Esophagus squamous epithelium (tissue), 4 donors: Measurements from ENCODE around the gene SLC27A6.

Experiments
- POLR2A ChIP-seq, 4 donors: fragments of 450-650 bp; IDR thresholded peaks; one replicate each; pipeline ENCODE4 v1.6.1; 2017; ENCODE audit warnings: antibody characterized with exemption in 4 of 4, mild to moderate bottlenecking in 4 of 4, moderate library complexity in 3 of 4
- TF ChIP-seq, protein P1 (sequence below), 6 experiments: fragments of 450-650 bp in 4 of 6; fragments of 200-600 bp in 2 of 6; sonication (generic) in 2 of 6; IDR thresholded peaks; one replicate each; pipeline ENCODE4 v1.5.1; 2016 to 2019; ENCODE audit warnings: antibody characterized with exemption in 6 of 6, mild to moderate bottlenecking in 4 of 6, moderate library complexity in 4 of 6

DNA sequence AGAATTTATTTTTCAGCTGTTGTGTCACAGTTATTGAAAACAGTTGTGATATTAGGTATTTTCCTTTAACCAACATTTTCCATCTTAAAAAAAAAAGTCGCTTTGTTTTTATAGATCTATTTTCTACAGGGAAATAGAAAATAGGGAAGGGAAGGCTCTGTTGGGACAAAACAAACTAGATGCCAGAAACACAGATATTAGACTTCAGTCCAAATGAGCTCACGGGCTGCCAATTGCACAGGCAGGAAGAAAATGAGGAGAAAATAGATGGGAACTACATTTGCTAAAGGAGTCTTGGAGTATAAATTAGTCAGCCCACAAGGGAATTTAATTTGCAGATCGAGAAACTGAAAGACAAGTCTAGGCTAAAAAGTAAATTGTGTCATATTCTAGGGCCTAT is 107.8 kb downstream of the SLC27A6 start:
- TF ChIP-seq, protein P1, sequence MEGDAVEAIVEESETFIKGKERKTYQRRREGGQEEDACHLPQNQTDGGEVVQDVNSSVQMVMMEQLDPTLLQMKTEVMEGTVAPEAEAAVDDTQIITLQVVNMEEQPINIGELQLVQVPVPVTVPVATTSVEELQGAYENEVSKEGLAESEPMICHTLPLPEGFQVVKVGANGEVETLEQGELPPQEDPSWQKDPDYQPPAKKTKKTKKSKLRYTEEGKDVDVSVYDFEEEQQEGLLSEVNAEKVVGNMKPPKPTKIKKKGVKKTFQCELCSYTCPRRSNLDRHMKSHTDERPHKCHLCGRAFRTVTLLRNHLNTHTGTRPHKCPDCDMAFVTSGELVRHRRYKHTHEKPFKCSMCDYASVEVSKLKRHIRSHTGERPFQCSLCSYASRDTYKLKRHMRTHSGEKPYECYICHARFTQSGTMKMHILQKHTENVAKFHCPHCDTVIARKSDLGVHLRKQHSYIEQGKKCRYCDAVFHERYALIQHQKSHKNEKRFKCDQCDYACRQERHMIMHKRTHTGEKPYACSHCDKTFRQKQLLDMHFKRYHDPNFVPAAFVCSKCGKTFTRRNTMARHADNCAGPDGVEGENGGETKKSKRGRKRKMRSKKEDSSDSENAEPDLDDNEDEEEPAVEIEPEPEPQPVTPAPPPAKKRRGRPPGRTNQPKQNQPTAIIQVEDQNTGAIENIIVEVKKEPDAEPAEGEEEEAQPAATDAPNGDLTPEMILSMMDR (IDR thresholded peaks at IDR 0.05), result no peak
- TF ChIP-seq POLR2A (IDR thresholded peaks at IDR 0.05), result no peak
